Nephron (organoid): ENCODE data around the gene TSFM.
"Not testable (repeated sequence)": the region's sequence is repeated elsewhere in the genome, so short reads cannot be mapped to it uniquely, and the experiment has no call there.

Experiments
- H3K27ac Mint-ChIP-seq, 3 experiments: 2 replicates each; pipeline ENCODE4 v1.8.0; 2020; ENCODE audit warnings: mixed read lengths in 3 of 3, mild to moderate bottlenecking in 2 of 3, moderate library complexity in 1 of 3
- H3K27me3 Mint-ChIP-seq: 2 replicates; pipeline ENCODE4 v1.8.0; 2021; ENCODE audit warnings: low read depth, mild to moderate bottlenecking, moderate library complexity, mixed read lengths
- H3K36me3 Mint-ChIP-seq: 2 replicates; pipeline ENCODE4 v1.8.0; 2020; ENCODE audit warnings: low read depth, mixed read lengths
- H3K4me1 Mint-ChIP-seq: 2 replicates; pipeline ENCODE4 v1.8.0; 2020; ENCODE audit warnings: mixed read lengths
- H3K4me3 Mint-ChIP-seq, 3 experiments: 2 replicates each; pipeline ENCODE4 v1.8.0; 2020; ENCODE audit warnings: mild to moderate bottlenecking in 3 of 3, mixed read lengths in 3 of 3, moderate library complexity in 2 of 3
- H3K9me3 Mint-ChIP-seq: 2 replicates; pipeline ENCODE4 v1.8.0; 2020; ENCODE audit warnings: mixed read lengths
- TF ChIP-seq, protein P1 (sequence below), 3 experiments: fragments of 200-600 bp; sonication (generic); IDR thresholded peaks; one replicate each; pipeline ENCODE4 v1.5.0; 2021; ENCODE audit warnings: antibody characterized with exemption in 3 of 3; ENCODE audit not compliant: unreplicated experiment in 3 of 3

The TSFM gene

DNA sequence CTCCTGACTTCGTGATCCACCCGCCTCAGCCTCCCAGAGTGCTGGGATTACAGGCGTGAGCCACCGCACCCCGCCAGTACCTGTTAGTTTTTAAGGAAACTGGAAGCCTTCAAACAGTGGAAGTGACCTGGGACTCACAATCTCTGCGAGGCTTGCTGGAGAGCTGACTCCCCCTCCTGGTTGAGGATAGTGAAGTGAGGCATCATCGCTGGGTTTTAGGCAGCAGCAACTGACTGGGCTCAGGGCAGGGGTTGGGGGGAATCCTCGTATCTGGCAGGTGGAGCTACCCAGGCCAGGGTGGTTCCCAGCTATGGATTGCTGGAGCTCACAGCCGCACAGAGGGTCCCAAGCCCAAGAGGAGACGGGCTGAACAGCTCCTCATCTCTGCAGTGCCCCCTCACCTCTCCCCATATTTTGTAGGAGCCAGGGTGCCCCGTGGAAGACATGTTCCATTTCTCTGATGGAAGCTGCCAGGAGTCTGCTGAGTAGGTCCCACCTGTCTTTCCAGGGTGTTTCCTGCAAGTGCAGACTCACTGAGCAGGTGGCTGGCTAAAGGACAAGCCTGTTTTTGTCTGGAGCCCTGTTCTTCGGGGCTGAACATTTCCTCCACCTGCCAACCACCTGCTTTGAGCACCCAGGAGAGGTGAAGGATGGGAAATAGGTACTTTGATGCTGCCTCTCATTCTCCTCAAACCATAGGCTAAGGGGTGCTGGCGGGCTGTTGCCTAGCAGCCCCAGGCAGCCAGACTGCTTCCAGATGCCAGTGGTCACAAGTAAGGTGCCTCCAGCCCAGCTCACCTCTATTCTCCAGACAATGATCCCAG lies 32.8 kb downstream of the TSFM start:
- H3K27me3 Mint-ChIP-seq, result no peaks in the 10 kb centered on the region
- H3K4me1 Mint-ChIP-seq, result peaks cover 34% of the 10 kb centered on the region
- H3K36me3 Mint-ChIP-seq, result peaks cover 28% of the 10 kb centered on the region
- TF ChIP-seq, protein P1, sequence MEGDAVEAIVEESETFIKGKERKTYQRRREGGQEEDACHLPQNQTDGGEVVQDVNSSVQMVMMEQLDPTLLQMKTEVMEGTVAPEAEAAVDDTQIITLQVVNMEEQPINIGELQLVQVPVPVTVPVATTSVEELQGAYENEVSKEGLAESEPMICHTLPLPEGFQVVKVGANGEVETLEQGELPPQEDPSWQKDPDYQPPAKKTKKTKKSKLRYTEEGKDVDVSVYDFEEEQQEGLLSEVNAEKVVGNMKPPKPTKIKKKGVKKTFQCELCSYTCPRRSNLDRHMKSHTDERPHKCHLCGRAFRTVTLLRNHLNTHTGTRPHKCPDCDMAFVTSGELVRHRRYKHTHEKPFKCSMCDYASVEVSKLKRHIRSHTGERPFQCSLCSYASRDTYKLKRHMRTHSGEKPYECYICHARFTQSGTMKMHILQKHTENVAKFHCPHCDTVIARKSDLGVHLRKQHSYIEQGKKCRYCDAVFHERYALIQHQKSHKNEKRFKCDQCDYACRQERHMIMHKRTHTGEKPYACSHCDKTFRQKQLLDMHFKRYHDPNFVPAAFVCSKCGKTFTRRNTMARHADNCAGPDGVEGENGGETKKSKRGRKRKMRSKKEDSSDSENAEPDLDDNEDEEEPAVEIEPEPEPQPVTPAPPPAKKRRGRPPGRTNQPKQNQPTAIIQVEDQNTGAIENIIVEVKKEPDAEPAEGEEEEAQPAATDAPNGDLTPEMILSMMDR (IDR thresholded peaks at IDR 0.05; ENCODE audit: unreplicated experiment in 3 of 3), result no peak
- peak overlapping the region in 1 of 3 experiments; percentile 31 for H3K27ac Mint-ChIP-seq
- no peak overlapping the region for H3K4me3 Mint-ChIP-seq
- no peaks in the 10 kb centered on the region for H3K9me3 Mint-ChIP-seq

DNA sequence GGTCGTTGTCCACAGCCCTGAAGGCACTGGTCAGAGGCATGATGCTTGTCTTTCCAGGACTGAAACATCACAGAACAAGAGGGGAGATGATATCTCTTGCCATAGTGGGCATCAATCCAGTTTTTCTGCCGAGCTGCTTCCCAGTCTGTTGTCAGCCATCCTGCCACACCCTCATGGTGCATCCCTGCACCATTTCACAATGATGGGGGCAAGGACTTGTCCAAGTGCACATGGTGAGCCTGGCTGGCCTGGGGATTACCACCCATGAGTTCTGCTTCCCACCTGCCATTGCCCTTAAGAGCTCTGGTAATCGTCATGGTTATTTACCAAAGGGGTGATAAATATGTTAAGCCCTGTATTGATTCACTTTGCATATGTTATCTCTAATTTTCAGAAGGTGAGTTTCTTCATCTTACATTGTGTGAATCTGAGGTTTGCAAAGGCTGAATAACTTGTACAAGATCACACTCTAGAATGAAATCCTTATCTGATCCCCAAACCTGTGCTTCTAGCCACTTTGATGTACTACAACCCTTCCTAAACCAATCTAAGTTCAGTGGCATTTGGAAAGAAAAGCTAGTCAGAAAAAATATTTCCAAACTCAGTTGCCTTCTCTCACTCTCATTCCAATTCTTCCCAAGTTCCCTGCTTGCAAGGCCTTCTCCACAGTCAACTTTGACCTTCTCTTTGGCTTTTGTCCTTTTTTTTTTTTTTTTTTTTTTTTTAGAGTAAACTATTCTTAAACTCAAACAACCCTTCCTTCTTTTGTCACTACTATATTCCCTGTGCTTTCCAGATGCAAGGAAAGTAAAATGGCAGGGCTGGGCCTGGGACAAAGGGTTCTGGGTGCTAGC lies 33.6 kb downstream of the TSFM start:
- TF ChIP-seq, protein P1 (IDR thresholded peaks at IDR 0.05; ENCODE audit: unreplicated experiment in 3 of 3), result no peak
- H3K27ac Mint-ChIP-seq, result peak overlapping the region in 2 of 3 experiments; percentile 31 to 35
- no peaks in the 10 kb centered on the region for H3K9me3 Mint-ChIP-seq
- H3K4me3 Mint-ChIP-seq, result no peak overlapping the region
- H3K36me3 Mint-ChIP-seq, result peaks cover 35% of the 10 kb centered on the region
- peaks cover 34% of the 10 kb centered on the region for H3K4me1 Mint-ChIP-seq
- H3K27me3 Mint-ChIP-seq, result no peaks in the 10 kb centered on the region

DNA sequence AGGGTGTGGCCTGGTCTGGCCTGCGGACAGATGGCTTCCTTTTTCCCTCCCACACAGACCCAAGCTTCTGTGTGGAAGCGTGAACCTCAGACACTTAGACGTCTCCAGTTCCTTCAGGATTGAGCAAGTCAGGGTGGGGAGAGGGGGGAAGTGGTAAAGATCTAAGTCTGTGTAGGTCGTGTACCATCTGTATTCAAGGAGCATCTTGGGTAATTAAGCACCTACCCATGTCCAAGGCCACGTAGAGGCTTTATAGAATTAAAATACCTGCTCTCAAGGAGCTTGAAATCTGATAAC lies 34.2 kb downstream of the TSFM start:
- Mint-ChIP-seq H3K4me1 (peaks cover 34% of the 10 kb centered on the region), H3K9me3 (no peaks in the 10 kb centered on the region), H3K4me3 (no peak overlapping the region), H3K27me3 (no peaks in the 10 kb centered on the region), H3K27ac (peak overlapping the region in 2 of 3 experiments; percentile 31 to 35), H3K36me3 (peaks cover 38% of the 10 kb centered on the region)
- TF ChIP-seq, protein P1 (IDR thresholded peaks at IDR 0.05; ENCODE audit: unreplicated experiment in 3 of 3), result no peak

DNA sequence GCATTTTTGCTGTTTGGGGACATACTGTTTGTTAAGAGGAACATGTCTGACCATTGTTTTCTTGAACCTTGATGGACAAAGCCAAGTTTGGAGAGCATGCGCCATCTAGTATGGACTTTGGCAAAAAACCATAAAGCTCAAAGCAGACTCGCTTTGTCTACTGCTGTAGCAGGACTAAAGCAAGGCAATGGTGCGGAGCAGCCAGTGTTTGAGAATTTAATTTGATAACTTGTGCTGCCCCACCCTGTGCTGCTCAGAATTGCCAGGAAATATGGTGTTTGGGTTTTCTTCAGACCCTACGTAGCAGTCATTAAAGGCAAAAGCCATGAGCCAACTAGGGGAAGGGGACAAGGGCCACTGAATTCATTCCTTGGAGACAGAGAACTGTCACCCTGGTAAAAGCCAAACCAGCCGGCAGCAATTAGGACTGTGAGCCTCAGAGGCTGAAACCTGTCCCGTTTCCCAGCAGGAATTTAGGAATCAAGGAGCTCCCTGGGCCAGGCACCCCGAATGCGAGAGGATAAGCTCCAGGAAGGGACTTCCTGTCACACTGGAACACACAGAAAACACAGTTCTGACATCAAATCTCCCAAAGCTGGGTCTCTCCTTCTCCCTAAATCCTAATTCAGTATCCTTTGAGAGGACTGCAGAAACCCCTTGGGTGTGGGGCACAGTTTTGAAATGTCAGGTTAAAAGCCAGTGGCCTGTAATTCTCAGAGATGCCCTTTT lies 34.8 kb downstream of the TSFM start:
- Mint-ChIP-seq H3K27me3 (no peaks in the 10 kb centered on the region), H3K9me3 (no peaks in the 10 kb centered on the region), H3K36me3 (peaks cover 41% of the 10 kb centered on the region), H3K27ac (peak overlapping the region in 1 of 3 experiments; percentile 31), H3K4me3 (no peak overlapping the region), H3K4me1 (peaks cover 34% of the 10 kb centered on the region)
- TF ChIP-seq, protein P1 (IDR thresholded peaks at IDR 0.05; ENCODE audit: unreplicated experiment in 3 of 3), result no peak

DNA sequence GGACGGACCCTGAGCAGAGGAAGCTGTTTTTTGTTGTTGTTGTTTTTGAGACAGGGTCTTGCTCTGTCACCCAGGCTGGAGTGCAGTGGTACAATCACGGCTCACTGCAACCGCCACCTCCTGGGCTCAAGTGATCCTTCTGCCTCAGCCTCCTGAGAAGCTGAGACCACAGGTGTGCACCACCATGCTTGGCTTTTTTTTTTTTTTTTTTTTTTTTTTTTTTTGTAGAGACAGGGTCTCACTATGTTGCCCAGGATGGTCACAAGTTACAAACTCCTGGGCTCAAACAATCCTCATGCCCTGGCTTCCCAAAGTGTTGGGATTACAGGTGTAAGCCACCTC lies 35.4 kb downstream of the TSFM start:
- H3K27ac Mint-ChIP-seq, H3K27me3 Mint-ChIP-seq, H3K9me3 Mint-ChIP-seq, H3K4me3 Mint-ChIP-seq: not testable (repeated sequence)
- Mint-ChIP-seq H3K4me1 (peaks cover 34% of the 10 kb centered on the region), H3K36me3 (peaks cover 43% of the 10 kb centered on the region)

DNA sequence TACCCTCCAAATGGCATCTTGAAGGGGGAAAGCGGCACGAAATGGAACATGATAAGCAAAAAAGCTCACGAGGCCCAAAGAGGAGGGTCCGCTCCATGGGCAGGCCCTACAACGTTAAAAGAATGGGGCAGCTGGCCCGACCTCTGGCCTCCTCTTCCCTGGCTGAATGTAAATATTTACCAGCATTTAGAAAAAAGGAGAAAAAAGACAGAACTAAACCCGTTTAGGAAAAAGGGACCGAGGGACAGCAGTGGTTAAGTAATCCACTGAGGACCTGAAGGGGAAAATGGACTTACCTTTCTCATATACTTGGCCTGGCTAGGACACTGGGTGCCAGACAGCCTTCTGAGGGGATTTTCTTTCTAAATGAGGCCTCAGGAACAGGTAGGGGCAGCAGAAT lies 37.5 kb downstream of the TSFM start:
- peaks cover 26% of the 10 kb centered on the region for H3K4me1 Mint-ChIP-seq
- not testable (repeated sequence) for H3K27me3 Mint-ChIP-seq, H3K4me3 Mint-ChIP-seq, H3K27ac Mint-ChIP-seq, H3K9me3 Mint-ChIP-seq
- peaks cover 63% of the 10 kb centered on the region for H3K36me3 Mint-ChIP-seq

DNA sequence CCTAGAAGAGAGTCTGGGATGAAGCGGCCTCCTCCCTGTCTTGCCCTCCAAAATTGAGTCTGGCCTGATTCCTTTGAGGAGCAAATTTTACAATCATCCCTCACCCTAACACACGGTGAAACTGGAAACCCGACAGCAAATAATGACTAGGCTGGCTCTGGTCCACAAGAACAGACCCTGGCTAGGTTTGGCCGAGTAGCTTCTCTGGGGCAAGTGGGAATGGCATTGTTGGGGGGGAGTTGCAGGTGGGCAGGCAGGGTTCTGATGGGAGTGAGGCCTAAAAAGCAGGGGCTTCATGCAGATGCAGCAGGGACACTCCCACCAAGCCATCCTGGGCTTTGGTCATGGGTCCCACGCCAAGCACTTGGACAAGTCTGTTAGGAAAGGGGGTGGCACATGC lies 38.4 kb downstream of the TSFM start:
- peaks cover 72% of the 10 kb centered on the region for H3K36me3 Mint-ChIP-seq
- H3K27me3 Mint-ChIP-seq, H3K9me3 Mint-ChIP-seq, H3K4me3 Mint-ChIP-seq, H3K27ac Mint-ChIP-seq: not testable (repeated sequence)
- peaks cover 24% of the 10 kb centered on the region for H3K4me1 Mint-ChIP-seq
